ENCODE results near the gene NFKBIA.
"Not testable (repeated sequence)": the region's sequence is repeated elsewhere in the genome, so short reads cannot be mapped to it uniquely, and the experiment has no call there.

The NFKBIA gene

DNA sequence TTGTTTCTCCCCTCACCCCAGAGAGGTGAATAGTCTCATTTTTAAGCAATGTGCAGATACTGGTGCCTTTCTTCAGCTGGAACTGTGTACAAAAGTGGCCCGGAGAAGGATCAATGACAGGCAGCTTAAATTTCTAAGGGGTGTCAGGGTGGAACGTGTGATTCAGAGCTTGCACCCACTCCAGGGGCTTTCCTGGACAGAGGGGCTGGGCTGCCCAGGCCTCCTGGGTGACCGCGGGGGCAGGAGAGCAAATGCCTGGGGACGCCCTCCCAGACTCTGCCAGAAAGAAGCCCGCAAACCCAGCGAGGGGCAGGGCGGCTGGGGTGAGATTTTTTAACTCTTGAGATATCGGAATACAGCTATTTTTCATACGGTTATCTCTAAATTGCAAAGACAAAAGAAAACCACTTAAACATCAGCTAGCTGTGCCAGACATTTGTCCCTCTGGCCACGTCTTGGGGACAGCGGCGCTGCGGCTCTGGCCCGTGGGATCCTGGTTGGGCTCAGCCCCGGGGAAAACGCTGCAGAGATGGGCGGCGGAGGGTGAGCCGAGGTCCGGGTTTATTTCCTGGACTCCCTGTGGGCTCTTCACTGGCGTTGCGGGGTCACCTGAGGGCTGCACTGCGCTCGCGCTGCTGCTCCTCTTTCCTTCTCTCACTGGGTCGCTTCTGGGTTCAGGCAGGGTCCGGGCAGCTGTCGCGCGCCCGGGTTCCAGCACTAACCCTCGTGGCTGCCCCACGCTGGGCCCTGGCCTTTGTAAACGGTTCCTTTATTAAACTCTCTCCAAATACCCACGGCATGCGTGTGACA, 35.8 kb downstream of the NFKBIA start:
- DNase-seq (ENCODE audit: low read depth) = no peak

DNA sequence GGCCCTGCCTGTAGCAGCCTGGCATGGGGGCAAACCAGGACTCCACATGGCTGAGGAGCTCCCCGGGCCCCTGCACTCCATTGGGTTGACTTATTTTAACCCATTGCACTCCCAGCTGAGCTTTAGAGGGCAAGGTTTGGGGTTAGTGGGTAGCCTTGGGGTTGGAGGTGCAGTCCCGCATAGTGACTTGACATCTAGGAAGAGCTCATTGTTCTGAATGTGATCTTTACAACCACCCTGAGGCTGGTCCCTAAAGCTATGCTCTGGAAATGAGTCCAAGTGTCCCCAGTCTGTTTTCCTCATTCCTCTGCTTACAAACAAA, 36.4 kb downstream of the NFKBIA start:
- no peak for DNase-seq (ENCODE audit: low read depth)

DNA sequence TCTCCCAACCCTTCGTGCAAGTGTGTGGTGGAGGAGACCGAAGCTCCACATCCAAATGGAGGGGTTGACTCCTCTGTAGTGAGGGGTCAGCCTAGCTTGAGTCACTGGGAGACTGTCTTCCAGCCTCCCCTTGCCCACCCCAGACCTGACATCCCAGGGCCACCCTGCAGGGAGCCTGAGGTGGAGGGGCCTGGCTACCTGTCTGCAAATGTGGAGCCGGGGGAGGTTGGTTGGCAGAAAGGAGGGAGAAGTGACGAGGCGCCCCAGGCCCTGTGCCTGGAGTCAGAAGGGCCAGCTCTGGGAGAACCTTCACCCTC, 37.5 kb downstream of the NFKBIA start:
- no peak for DNase-seq (ENCODE audit: low read depth)

DNA sequence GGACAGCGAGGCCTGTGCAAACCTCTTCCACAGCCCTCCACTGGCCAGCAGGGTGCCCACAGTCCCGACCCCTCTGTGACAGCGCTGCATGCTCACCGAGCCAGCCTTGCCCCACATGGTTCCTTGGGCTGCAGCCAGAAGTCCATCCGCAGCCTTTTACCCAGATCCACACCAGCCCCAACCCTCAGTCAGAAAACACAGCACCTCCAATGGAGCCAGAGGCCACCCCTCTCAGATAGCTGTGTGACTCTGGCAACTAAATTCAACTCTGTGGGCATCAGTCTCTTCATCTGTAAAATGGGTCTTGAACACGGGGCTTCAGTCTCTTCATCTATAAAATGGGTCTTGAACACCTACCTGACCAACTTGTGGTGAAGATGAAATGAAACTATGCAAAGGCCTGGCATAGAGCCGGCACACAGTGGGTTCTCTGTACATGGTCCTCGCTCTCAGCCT, 38.0 kb downstream of the NFKBIA start:
- no peak for DNase-seq (ENCODE audit: low read depth)

DNA sequence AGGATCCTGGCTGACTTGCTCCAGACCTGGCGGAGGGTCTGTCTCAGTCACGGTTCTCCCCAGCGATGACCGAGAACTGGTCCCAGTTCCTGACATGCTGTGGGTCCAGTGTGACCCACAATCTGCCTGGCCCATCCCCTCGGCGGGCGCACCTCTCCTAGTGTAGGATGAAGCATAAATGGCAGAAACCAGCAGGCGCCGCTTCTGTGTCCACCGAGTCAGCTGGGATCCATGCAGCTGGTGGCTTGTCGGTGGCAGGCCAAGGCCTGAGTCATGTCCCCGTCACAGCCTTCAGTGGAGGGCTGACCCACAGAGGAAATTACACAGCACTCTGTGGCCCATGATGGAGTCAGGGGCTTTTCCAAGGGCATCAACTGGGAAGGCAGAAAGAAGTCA, 38.5 kb downstream of the NFKBIA start:
- no peak for DNase-seq (ENCODE audit: low read depth)

DNA sequence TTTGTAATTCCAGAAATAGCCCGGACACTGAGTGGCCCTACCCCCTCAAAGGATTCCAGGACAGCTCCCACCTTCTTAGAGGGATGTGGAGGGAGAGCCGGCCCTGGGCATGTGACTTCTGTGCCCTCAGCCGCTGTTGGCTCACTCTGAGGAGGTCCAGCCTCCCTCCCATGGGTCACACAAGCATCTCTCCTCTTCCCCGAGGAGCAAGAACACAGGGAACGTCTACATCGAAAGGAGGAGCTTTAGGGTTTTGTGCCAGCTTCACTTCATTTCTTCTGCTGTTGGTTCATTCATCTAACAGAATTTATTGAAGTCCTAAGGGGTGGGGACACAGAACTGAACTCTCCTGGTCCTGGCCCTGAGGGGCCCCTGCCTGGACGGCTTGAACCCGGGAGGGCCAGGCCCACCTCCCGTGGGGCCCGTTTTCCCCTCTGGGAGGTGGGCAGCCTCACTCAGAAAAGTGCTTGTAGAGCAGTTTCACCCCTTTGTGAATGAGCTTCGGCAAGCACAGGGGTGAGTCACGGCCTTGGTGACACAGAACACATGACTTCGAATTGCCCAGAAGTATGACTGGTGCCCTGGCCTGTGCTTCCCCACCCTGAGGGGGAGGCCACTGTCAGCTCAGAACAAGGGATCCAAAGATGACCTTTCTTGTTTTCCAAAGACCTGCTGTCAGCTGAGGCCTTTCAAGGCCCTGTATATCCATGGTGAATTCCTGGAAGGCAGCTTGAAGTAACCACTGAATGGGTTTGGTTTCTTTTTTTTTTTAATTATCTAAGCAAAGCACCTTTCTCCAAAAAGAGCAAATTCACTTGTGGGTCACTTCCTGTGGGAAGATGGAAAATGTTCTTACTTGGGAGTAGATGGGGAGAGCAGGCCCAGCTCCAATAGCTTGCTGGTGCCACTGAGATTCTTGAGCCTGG, 39.2 kb downstream of the NFKBIA start:
- DNase-seq (ENCODE audit: low read depth) = peak; percentile 69

DNA sequence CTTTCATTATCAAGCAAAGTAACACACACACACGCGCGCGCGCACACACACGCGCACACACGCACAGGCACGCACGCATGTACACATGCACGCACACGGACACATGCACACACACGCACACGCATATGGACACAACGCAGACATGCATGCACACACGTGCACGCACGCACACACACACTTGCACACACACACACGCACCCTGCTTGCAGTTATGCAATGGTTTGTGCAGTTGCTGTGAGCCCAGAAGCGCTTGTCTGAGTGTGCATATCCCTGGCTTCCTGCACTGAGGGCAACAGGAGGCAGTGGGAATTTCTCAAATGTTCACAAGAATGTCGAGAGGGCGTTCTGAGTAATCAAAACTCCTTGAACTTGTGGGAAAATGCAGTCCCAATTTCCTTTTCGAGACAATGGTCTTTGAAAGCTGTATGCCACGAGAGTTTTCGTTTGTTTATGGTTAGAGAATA, 41.6 kb downstream of the NFKBIA start:
- no peak for DNase-seq (ENCODE audit: low read depth)

DNA sequence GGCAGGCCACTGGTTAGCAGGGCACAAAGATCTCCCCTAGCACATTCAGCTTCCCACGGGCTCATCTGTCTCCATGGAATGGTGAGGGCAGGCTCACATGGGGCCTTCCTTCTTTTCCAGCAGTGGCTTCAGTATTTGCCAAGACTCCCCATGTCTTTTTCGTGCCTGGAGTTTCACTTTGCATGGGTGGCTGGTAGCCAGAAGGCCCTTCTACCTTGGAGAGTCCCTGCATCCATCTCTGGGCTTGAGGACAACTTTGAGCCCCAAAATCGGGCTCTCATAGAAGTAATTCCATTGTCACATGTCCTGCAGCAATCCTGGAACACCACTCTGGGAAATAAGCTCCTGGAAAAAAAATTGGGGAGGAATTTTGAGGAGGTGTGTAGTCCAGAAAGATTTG, 42.1 kb downstream of the NFKBIA start:
- no peak for DNase-seq (ENCODE audit: low read depth)

DNA sequence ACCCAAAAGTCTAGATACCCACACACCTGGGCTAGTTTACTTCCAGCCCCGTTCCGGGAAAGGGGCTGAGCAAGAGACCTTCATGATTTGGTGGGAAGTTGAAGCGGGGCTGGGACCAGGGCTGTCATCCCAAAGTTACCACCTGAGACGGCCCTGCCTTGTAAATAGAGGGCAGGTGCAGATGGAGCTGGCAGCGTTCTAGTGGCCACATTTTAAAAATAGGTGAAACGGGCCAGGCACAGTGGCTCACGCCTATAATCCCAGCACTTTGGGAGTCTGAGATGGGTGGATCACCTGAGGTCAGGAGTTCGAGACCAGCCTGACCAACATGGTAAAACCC, 43.4 kb downstream of the NFKBIA start:
- no peak for DNase-seq (ENCODE audit: low read depth)

DNA sequence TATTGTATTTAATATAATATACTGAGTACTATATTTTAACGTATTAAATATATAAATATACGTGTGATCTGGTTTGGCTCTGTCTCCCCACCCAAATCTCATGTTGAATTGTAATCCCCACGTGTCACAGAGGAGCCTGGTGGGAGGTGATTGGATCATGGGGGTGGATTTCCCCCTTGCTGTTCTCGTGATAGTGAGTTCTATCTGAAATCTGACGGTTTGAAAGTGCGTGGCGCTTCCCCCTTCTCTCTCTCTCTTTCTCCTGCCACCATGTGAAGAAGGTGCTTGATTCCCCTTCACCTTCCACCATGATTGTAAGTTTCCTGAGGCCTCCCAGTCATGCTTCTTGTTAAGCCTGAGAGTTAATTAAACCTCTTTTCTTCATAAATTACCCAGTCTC, 44.9 kb downstream of the NFKBIA start:
- DNase-seq (ENCODE audit: low read depth) = not testable (repeated sequence)

DNA sequence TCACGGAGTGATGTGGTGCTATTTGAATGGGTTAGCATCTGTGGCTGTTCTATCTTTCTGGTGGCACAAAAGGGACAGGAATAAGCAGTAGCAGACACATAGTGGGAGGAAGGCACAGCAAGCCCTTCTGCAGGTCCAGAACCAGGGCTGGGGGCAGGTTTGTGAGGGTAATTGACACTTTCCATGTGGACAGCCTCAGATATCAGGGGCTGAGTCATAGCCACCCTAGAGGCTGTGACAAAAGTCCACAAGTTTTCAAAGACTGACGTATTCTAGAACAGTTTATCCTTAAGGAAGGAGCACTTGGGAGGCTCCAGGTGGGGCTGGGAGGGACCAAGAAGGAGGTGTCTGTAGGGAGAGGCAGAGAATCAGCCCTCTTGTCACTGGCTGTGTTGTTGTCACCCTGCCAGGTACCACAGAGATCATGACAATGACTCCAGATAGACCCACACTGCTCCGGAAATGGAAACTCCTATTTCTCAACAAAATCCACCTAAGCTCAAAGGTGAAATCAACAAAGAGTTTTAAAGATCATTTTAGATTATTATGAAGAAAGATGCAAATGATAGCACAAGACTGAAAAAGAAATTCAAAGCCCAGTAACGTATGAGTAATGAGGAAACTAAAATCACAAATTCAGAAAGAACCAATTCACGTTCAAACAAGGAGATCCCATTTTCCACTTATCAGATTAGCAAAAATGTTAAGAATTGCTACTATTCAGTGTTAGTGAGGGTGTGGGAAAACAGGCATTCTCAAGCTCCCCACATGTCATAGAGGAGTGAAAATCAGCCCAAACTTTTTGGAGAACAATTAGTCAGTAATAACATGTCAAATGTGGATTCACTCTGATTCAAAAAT, 48.3 kb downstream of the NFKBIA start:
- DNase-seq (ENCODE audit: low read depth) = no peak

DNA sequence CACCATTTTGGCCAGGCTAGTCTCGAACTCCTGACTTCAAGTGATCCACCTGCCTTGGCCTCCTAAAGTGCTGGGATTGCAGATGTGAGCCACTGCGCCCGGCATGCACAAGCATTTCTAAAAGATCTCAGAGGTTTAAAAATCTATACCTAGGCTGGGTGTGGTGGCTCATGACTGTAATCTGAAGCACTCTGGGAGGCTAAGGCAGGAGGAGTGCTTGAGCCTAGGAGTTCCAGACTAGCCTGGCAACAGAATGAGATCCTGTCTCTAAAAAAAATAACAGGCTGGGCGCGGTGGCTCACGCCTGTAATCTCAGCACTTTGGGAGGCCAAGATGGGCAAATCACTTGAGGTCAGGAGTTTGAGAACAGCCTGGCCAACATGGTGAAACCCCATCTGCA, 49.3 kb downstream of the NFKBIA start:
- not testable (repeated sequence) for DNase-seq (ENCODE audit: low read depth)

DNA sequence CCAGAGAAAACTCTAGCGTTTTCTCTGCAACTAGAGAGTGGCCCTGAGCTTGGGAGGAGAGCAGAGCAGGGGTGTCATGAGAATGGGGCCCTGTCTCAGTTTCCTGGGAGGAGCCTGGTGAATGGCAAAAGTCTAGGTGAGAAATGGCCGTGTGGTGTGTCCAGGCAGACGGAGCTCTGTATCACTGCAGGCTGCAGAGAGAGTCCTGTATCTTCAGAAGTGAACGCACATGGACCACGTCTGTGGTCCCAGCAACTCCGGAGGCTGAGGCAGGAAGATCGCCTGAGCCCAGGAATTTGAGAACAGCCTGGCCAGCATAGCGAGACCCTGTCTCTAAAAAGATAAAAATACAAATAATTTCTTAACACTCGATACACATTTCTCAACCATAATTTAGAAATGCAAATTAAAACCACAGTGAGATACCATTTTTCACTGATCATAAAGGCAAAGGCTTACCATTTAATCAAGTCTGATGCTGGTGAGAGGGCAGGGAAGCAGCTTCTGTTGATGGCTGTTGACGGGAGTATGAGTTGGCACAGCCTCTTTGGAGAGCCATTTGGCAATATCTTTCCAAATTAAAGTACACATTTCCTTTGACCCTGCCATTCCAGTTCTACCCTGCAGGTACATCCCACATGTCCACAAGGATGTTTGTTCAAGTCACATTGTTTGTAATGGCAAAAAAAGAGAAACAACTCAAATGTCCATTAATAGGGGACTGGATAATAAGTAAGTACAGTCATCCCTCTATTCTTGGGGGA, 51.0 kb downstream of the NFKBIA start:
- DNase-seq (ENCODE audit: low read depth) = no peak

DNA sequence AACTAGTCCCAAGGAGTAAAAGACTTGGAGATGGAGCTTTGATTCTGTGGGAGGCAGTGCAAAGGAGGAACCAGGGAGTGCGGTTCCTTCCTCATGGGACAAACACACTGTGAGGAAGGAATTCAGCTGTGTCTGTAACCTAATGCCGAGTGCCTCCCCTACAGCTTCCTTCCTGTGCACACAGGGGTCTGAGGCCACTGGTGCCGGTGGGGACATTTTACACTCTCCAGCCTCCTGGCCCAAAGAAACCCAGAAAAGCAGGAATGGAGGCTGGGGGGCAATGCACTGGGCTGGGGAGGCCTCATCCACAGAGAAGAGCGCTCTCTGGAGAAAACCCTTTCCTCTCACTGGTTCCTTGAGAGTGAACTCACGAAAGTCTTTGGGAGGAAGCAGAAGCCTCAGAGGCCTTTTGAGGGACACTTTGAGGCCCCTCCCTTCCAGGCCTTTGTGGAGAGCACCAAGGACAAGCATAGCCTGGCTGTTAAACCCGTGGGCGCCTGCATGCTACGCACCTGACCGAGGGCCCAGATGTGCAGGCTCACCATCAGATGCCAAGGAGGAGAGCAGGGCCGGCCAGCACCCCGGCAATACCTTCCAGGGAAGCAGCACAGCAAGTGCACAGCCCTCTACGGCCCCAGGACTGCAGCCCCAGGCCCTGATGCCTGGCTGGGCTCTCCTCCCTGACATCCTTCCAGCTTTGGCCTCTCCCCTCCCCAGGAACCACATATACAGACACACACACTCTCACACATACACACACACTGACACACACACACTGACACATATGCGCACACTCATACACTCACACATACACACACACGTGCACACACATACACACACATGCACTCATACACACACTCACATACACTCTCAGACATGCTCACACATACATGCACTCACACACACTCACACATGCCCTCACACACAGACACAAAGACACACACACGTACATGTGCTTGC, 52.0 kb downstream of the NFKBIA start:
- DNase-seq (ENCODE audit: low read depth) = no peak

DNA sequence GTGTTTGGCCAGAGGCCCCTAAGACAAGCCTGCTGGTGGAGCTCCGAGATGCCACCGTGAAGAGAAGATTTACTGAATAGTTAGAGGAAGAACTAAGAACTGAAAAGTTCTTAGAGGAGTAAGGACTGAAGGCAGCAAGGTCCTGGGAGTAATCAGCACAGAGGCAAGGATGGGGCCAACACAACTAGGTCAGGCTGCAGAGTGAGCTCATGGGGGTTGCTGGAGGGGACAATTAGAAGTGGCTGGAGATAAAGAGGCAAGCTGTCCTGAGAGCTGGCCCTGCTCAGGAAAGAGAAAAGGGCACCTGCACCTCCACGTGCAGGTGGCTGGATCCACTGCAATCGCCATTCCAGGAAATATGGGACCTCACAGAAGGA, 52.7 kb downstream of the NFKBIA start:
- DNase-seq (ENCODE audit: low read depth) = no peak
